Activated CD4-positive, CD25-positive, alpha-beta regulatory T cell (primary cell): ENCODE measurements around the gene MYH11.
"Not testable (repeated sequence)": the region's sequence is repeated elsewhere in the genome, so short reads cannot be mapped to it uniquely, and the experiment has no call there.

ENCODE experiments used
- DNase-seq, 4 experiments: peaks; one replicate each; lab custom pipeline; 2025; lab: John Stamatoyannopoulos, UW

MYH11 gene

DNA sequence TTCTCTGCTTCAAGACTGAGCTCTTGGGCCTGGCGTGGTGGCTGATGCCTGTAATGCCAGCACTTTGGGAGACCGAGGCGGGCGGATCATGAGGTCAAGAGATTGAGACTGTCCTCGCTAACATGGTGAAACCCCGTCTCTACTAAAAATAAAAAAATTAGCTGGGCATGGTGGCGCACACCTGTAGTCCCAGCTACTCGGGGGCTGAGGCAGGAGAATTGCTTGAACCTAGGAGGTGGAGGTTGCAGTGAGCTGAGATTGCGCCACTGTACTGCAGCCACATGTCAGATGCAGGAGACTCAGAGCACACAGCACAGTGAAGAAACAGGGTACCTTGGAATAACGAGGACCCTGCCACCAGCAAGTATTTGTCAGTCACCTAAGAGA is 184.7 kb downstream of the MYH11 start:
- not testable (repeated sequence) for DNase-seq

DNA sequence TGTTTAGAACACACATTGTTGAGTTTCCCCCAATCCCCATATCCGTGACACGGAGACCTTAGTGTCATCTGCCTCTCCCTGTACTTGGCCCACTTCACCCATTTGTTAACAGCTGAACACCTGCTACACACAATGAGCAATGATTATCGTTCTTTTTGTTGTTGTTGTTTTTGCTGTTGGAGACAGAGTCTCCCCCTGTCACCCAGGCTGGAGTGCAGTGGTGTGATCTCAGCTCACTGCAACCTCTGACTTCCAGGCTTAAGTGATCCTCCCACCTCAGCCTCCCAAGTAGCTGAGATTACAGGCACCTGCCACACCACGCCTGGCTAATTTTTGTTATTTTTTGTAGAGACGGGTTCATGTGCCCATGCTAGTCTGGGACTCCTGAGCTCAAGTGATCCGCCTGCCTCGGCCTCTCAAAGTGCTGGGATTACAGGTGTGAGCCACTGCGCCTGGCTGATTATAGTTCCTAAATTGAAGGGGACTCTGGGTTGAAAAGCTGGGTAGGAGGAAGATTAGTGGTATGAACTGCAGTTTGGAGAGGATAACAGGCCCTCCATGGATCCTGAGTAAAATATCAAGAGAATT is 185.2 kb downstream of the MYH11 start:
- no peak for DNase-seq

DNA sequence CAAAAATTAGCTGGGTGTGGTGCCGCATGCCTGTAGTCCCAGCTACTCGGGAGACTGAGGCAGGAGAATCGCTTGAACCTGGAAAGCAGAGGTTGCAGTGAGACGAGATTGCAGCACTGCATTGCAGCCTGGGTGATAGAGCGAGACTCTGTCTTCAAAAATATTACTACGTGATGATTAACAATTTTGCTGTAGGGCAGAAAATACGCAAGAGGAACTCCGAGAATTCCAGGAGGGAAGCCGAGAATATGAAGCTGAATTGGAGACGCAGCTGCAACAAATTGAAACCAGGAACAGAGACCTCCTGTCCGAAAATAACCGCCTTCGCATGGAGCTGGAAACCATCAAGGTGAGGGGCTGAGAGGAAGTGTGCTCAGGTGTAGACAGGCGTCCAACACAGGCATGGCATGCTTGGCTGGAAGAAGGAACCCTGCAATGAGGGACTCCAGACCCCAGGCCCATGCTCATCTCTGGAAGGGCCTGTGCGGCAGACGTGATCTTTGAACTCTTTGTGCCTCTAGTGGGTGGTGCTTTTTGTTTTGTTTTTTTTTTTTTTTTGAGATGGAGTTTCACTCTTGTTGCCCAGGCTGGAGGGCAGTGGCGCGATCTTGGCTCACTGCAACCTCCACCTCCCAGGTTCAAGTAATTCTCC is 189.6 kb downstream of the MYH11 start:
- DNase-seq = no peak

DNA sequence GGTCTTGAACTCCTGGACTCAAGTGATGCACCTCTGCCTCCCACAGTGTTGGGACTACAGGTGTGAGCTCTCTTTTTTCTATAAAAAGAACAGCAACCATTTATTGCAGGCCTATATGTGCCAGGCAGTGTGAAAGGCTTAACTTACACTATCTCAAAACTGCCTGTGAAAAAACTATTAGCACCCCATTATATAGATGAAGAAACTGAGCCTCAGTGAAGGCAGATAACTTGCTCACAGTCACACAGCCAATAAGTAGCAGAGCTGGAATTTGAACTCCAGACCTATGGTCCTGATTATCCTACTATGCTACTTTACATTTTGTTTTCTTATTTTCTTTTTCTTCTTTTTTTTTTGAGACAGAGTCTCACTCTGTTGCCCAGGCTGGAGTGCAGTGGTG is 191.7 kb downstream of the MYH11 start:
- no peak for DNase-seq

DNA sequence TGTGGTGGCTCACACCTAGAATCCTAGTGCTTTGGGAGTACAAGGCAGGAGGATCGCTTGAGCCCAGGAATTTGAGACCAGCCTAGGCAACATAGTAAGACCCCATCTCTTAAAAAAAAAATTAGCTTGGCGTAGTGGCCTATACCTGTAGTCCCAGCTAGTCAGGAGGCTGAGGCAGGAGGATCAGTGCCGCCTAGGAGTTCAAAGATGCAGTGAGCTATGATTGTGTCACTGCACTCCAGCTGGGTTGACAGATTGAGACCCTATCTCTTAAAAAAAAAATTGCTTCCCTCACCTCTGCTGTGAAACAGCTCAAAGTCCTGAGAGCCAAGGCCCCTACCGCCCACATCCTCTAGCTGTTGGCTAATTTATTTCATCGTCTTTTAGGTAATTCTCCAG is 196.6 kb downstream of the MYH11 start:
- DNase-seq = no peak

DNA sequence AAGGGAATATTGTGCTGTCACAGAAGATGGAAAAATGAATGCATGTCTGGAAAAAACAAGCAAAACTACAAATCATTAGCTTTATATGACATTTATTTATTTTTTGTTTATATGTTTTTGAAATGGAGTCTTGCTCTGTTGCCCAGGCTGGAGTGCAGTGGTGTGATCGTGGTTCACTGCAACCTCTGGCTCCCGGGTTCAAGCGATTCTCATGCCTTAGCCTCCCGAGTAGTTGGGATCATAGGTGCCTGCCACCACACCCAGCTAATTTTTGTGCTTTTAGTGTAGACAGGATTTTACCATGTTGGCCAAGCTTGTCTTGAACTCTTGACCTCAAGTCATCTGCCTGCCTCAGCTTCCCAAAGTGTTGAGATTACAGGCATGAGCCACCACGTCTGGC is 198.3 kb downstream of the MYH11 start:
- DNase-seq = no peak

DNA sequence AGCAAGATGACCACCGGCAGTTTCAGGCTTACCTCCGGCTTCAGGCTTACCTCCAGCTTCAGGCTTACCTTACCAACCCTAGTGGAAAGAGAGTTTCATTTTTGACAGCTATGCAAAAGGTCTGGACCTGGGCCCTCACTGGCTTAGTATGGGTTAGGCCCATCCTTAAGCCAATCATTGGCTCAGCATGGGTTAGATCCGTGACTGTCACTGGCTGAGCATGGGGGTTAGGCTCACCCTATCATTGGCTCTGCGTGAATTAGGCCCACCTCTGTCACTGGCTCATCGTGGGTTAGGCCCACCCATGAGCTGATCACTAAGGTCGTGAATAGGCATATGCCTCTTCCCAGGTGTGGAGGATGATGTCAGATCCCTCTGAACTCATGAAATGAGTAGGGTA is 198.7 kb downstream of the MYH11 start:
- DNase-seq = no peak

DNA sequence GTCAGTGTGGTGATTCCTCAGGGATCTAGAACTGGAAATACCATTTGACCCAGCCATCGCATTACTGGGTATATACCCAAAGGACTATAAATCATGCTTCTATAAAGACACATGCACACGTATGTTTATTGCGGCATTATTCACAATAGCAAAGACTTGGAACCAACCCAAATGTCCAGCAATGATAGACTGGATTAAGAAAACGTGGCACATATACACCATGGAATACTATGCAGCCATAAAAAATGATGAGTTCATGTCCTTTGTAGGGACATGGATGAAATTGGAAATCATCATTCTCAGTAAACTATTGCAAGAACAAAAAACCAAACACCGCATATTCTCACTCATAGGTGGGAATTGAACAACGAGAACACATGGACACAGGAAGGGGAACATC is 201.3 kb downstream of the MYH11 start:
- not testable (repeated sequence) for DNase-seq

DNA sequence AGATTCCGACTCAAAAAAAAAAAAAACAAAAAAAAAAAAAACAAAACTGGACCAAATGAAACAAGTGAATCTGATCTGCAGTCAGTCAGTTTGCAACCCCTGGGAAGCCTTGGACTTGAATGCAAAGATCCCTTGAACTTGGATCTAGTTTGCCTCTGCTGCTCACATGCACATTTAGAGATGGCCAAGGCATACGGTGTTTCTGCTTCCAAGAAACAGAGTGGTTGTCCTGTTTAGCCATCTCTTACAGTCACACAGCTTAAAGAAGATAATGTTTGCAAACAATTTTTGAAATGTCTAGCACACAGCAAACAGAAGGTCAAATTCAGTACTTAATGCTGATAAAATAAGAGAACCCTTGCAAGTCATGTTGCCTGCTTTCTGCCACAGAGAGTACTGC is 202.2 kb downstream of the MYH11 start:
- no peak for DNase-seq

DNA sequence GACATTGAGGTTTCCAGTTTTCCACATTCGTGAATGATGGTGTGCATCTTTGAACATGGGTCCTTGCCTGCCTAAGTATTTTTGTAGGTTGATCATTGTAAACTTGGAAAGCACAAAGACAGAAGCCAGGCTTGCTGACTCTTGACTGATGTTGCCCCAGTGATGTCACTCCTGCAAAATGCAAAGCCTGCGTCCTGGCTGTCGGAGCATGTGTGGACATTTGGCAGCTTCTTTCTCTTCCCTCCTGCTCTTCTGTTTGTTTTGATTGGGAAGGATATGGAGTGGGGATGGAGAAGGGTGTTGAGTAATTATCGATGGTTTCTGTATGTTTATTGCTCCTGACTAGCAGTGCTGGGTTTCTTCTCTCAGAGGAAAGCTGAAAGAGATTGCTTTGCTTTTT is 203.6 kb downstream of the MYH11 start:
- DNase-seq = no peak
